ENCODE measurements around the gene HTT-AS.
A peak's percentile ranks its signal among the peaks of the same experiment; 100 is the strongest.
"Not testable (repeated sequence)": the region's sequence is repeated elsewhere in the genome, so short reads cannot be mapped to it uniquely, and the experiment has no call there.

The HTT-AS gene

GRCh38 chr4:3074078-3074845, at the start of gene HTT-AS, which contains the start of gene HTT:
HTT-AS (minus strand) TSS chr4:3074538.
HTT (plus strand) TSS chr4:3074681; CDS start chr4:3074826, 145 bp downstream.
- peak; percentile 73 for DNase-seq

- DNase-seq, result no peak
These were observed 48.9 kb upstream of the HTT-AS start for GRCh38 chr4:3123181-3123671.

DNA sequence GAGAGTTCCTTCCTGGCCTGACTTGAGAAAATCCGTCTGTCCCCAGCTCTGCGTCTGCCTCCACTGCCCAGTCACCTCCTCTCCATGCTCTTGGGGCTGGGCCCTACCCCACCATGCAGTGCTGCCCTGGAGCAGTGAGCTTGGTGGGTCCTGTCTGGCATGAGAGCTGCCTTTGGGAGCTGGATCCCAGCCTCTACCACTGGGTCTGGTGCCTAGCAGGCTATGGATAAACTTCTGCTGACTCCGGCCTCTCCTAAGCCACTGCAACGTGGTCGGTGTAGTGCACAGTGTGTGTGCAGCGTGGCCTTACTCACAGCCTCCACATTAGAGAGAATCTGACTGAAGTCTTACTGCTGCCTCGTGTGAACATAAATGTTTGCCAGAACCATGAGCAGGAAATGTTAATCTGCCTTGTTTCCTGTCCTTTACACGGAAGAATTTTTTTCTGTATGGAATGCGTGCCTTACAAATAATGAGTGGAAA, 47.8 kb upstream of the HTT-AS start:
- DNase-seq, result no peak

GRCh38 chr4:3121596-3121995, 47.3 kb upstream of the HTT-AS start:
- no peak for DNase-seq

GRCh38 chr4:3121110-3121509, 46.8 kb upstream of the HTT-AS start:
- DNase-seq, result no peak

GRCh38 chr4:3119464-3119863, 45.1 kb upstream of the HTT-AS start:
- DNase-seq, result no peak

DNA sequence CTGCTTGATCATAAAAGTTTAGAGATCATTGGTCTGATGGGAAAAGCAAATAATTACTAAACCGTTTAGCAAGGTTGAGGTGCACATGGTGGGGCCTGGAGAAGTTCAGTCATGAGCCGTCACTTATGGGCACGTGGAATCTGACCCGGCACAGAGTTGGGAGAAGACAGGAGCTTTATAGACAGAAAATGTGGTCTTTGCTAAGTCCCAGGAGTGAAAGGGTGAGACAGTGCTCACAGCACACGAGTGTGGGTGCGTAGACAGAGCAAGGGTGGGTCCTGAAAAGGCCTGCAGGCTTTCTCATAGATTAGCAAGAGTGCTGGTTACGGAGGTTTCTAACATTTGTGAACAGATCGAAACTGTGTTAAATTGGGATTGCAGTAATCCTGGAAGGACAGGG, 44.0 kb upstream of the HTT-AS start:
- no peak for DNase-seq

- DNase-seq, result no peak
These were observed 42.6 kb upstream of the HTT-AS start for GRCh38 chr4:3116955-3117354.

GRCh38 chr4:3115637-3116270, 41.4 kb upstream of the HTT-AS start:
- DNase-seq, result no peak

- DNase-seq, result no peak
These were observed 40.0 kb upstream of the HTT-AS start for GRCh38 chr4:3114377-3114776.

- no peak for DNase-seq
These were observed 38.5 kb upstream of the HTT-AS start for GRCh38 chr4:3112609-3113469.

DNA sequence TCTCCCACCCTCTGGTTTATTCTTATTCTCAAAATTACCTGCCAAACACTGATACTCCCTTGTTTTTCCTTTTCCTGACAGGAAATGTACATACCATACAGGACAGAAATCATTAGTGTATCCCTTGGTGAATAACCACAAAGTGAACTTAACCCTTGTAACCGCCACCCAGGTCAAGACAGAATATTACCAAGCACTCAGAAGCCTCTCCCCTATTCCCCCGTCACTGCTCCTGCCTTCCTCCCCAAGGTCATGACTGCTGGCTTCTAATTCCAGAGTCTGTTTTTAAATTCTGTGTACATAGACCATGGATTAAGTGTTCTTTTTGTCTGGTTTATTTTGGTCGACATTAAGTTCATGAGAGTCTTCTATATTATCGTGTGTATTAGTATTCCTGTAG, 37.9 kb upstream of the HTT-AS start:
- DNase-seq, result no peak

DNA sequence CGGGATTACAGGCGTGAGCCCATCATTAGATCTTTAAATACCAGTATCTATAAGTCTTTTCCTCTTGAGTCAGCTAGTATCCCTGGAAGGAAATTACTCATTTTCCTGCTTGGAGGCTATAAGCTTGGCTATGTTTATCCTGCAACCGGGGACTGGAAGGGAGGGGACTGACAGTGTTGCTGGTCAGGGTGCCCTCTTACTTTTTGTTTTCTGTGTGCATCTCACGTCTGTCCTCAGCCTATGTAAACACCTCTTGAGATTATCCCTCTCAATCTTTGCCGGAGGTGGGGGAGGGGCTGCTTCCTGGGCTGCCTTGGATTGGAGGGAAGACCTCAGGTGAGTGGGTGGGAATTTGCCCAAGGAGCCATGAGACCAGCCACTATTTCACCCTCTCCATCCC, 37.1 kb upstream of the HTT-AS start:
- no peak for DNase-seq

GRCh38 chr4:3108211-3108610, 33.9 kb upstream of the HTT-AS start:
- no peak for DNase-seq

- DNase-seq, result no peak
These were observed 33.4 kb upstream of the HTT-AS start for GRCh38 chr4:3107691-3108121.

GRCh38 chr4:3107271-3107670, 32.9 kb upstream of the HTT-AS start:
- no peak for DNase-seq

GRCh38 chr4:3106339-3107186, 32.2 kb upstream of the HTT-AS start:
- peak; percentile 44 for DNase-seq

GRCh38 chr4:3098346-3098745, 24.0 kb upstream of the HTT-AS start:
- DNase-seq, result no peak

DNA sequence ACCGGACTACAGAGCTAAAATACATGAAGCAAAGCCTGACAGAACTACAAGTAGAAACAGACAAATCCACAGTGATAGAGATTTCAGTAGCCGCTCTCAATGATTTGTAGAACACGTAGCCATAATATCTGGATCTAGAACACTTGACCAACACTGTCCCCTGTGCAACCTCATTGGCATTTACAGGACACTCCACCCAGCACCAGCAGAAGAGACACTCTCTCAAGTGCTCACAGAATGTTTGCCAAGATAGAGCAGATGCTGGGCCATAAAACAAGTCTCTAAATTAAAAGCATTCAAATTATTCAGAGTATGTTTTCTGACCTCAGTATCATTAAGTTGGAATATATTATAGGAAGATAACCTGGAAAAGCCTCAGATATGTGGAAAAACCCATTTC, 21.9 kb upstream of the HTT-AS start:
- DNase-seq, result no peak

DNA sequence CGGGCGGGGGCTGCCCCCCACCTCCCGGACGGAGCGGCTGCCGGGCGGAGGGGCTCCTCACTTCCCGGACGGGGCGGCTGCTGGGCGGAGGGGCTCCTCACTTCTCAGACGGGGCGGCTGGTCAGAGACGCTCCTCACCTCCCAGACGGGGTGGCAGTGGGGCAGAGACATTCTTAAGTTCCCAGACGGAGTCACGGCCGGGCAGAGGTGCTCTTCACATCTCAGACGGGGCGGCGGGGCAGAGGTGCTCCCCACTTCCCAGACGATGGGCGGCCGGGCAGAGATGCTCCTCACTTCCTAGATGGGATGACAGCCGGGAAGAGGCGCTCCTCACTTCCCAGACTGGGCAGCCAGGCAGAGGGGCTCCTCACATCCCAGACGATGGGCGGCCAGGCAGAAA, 20.4 kb upstream of the HTT-AS start:
- DNase-seq, result not testable (repeated sequence)

- DNase-seq, result no peak
These were observed 17.1 kb upstream of the HTT-AS start for GRCh38 chr4:3091464-3091863.

DNA sequence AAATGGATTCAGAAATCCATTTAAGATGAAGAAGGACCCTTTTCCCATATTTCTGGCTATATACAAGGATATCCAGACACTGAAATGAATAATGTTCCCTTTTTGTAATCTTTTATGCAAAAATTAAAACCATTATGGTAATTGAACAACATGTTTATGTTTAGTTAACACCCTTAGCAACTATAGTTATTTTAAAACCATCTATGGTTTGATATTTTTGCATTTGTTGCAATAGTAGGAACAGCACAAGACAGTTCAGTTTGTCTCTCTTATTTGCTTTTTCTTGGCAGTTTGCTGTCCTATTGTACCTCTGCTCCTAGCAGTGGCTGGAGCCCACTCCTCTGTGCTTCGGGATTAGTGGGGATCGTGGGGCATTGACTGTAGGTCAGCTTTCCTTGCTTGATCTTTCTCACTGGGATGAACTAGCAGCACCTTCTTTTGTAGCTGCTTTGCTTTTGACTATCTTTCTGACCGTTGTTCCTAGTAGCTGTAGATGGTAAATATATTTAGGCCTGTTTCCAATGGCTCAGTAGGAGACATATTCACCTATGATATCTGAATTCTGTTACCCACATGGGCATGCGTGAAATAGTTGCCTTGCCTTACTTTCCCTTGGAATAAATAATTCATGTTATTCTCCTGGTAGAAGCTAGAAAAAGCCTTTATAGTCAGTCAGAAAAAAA, 12.9 kb upstream of the HTT-AS start:
- DNase-seq, result no peak

All from NCI-H1694 (cell line).